GM21825 (cell line): ENCODE measurements around the gene ALAD.
A peak's percentile ranks its signal among the peaks of the same experiment; 100 is the strongest.
"Not testable (repeated sequence)": the region's sequence is repeated elsewhere in the genome, so short reads cannot be mapped to it uniquely, and the experiment has no call there.

Experiments
- ATAC-seq: cut with Tn5 transposase; IDR thresholded peaks from one replicate; pipeline ENCODE4 v1.9.1; 2021; ENCODE audit warnings: mild to moderate bottlenecking, moderate library complexity; ENCODE audit not compliant: unreplicated experiment

ALAD gene

GRCh38 chr9:113375057-113376023 lies 25.7 kb downstream of the ALAD start:
- no peak for ATAC-seq

- no peak for ATAC-seq
These were observed 27.2 kb downstream of the ALAD start for GRCh38 chr9:113373676-113374392.

GRCh38 chr9:113373256-113373655 lies 27.8 kb downstream of the ALAD start:
- no peak for ATAC-seq

- no peak for ATAC-seq
These were observed 29.0 kb downstream of the ALAD start for GRCh38 chr9:113372059-113372458.

- ATAC-seq, result no peak
These were observed 30.2 kb downstream of the ALAD start for GRCh38 chr9:113370806-113371325.

- no peak for ATAC-seq
These were observed 31.3 kb downstream of the ALAD start for GRCh38 chr9:113369855-113370140.

GRCh38 chr9:113368982-113369854 lies 31.9 kb downstream of the ALAD start:
- ATAC-seq, result no peak

GRCh38 chr9:113368348-113368981 lies 32.6 kb downstream of the ALAD start:
- no peak for ATAC-seq

GRCh38 chr9:113365652-113366051 lies 35.4 kb downstream of the ALAD start:
- ATAC-seq, result not testable (repeated sequence)

- ATAC-seq, result no peak
These were observed 36.1 kb downstream of the ALAD start for GRCh38 chr9:113364951-113365350.

- ATAC-seq, result no peak
These were observed 37.7 kb downstream of the ALAD start for GRCh38 chr9:113363336-113363735.

- ATAC-seq, result no peak
These were observed 39.6 kb downstream of the ALAD start for GRCh38 chr9:113361304-113362018.

GRCh38 chr9:113360242-113360842 lies 40.7 kb downstream of the ALAD start:
- no peak for ATAC-seq

- no peak for ATAC-seq
These were observed 41.7 kb downstream of the ALAD start for GRCh38 chr9:113359385-113359784.

- ATAC-seq, result no peak
These were observed 44.3 kb downstream of the ALAD start for GRCh38 chr9:113356686-113357292.

- no peak for ATAC-seq
These were observed 46.0 kb downstream of the ALAD start for GRCh38 chr9:113355040-113355596.

GRCh38 chr9:113352411-113352810 lies 48.7 kb downstream of the ALAD start:
- no peak for ATAC-seq

- no peak for ATAC-seq
These were observed 49.1 kb downstream of the ALAD start for GRCh38 chr9:113352006-113352405.

- ATAC-seq, result peak; percentile 47
These were observed 50.1 kb downstream of the ALAD start for GRCh38 chr9:113350937-113351336.
